WERI-Rb-1 (cell line): ENCODE data around the gene METTL16.
A peak's percentile ranks its signal among the peaks of the same experiment; 100 is the strongest.
"Not testable (repeated sequence)": the region's sequence is repeated elsewhere in the genome, so short reads cannot be mapped to it uniquely, and the experiment has no call there.

Experiments used
- DNase-seq: peaks from one replicate; pipeline ENCODE4 v3.0.0-alpha.2; 2020
- H3K27ac ChIP-seq: fragments of 250-450 bp; sonication (Bioruptor Pico); 2 replicates; pipeline ENCODE4 v1.5.1; 2020; ENCODE audit warnings: mild to moderate bottlenecking, moderate library complexity
- H3K27me3 ChIP-seq: fragments of 250-450 bp; sonication (Bioruptor Pico); 2 replicates; pipeline ENCODE4 v1.5.1; 2021; ENCODE audit warnings: mild to moderate bottlenecking, low read depth, moderate library complexity; ENCODE audit not compliant: insufficient read depth, severe bottlenecking
- H3K36me3 ChIP-seq: fragments of 250-450 bp; sonication (Bioruptor Pico); 2 replicates; pipeline ENCODE4 v1.5.1; 2020; ENCODE audit warnings: mild to moderate bottlenecking, moderate library complexity
- H3K4me3 ChIP-seq: 2 replicates; pipeline ENCODE4 v1.5.1; 2011; ENCODE audit warnings: low read depth, mild to moderate bottlenecking, control low read depth, low read length
- H3K9me3 ChIP-seq: fragments of 250-450 bp; sonication (Bioruptor Pico); 2 replicates; pipeline ENCODE4 v1.5.1; 2021; ENCODE audit warnings: mild to moderate bottlenecking, moderate library complexity; ENCODE audit not compliant: severe bottlenecking
- CTCF ChIP-seq: IDR thresholded peaks from 2 replicates; pipeline ENCODE4 v1.5.1; 2011; ENCODE audit warnings: low read depth, mild to moderate bottlenecking, control low read depth, inconsistent platforms, low read length

The METTL16 gene

GRCh38 chr17:2449486-2449885 is 62.2 kb downstream of the METTL16 start:
- H3K27ac ChIP-seq: peak overlapping the region; percentile 76
- H3K27me3 ChIP-seq: no peaks in the 10 kb centered on the region
- peaks cover 23% of the 10 kb centered on the region for H3K36me3 ChIP-seq
- H3K4me3 ChIP-seq: no peak overlapping the region
- peaks cover 13% of the 10 kb centered on the region for H3K9me3 ChIP-seq
- DNase-seq: no peak
- TF ChIP-seq CTCF: no peak

GRCh38 chr17:2447479-2447878 is 64.2 kb downstream of the METTL16 start:
- not testable (repeated sequence) for H3K27me3 ChIP-seq, H3K27ac ChIP-seq, DNase-seq, H3K4me3 ChIP-seq
- peaks cover 13% of the 10 kb centered on the region for H3K9me3 ChIP-seq
- H3K36me3 ChIP-seq: peaks cover 23% of the 10 kb centered on the region

GRCh38 chr17:2445638-2446037 is 66.0 kb downstream of the METTL16 start:
- no peak for TF ChIP-seq CTCF
- Histone ChIP-seq H3K27ac (no peak overlapping the region), H3K9me3 (peaks cover 13% of the 10 kb centered on the region), H3K27me3 (no peaks in the 10 kb centered on the region), H3K36me3 (peaks cover 30% of the 10 kb centered on the region), H3K4me3 (no peak overlapping the region)
- no peak for DNase-seq

GRCh38 chr17:2444382-2444781 is 67.3 kb downstream of the METTL16 start:
- Histone ChIP-seq H3K36me3 (peaks cover 36% of the 10 kb centered on the region), H3K9me3 (peaks cover 13% of the 10 kb centered on the region), H3K27ac (peak overlapping the region; percentile 42), H3K27me3 (no peaks in the 10 kb centered on the region), H3K4me3 (no peak overlapping the region)
- DNase-seq: no peak
- TF ChIP-seq CTCF: no peak

- TF ChIP-seq CTCF: no peak
- Histone ChIP-seq H3K4me3 (no peak overlapping the region), H3K27me3 (no peaks in the 10 kb centered on the region), H3K9me3 (peaks cover 13% of the 10 kb centered on the region), H3K36me3 (peaks cover 55% of the 10 kb centered on the region), H3K27ac (no peak overlapping the region)
- DNase-seq: no peak
Measured at GRCh38 chr17:2442166-2442565, 69.5 kb downstream of the METTL16 start.

- TF ChIP-seq CTCF: no peak
- H3K36me3 ChIP-seq: peaks cover 60% of the 10 kb centered on the region
- peaks cover 7% of the 10 kb centered on the region for H3K9me3 ChIP-seq
- H3K27ac ChIP-seq: no peak overlapping the region
- H3K4me3 ChIP-seq: no peak overlapping the region
- H3K27me3 ChIP-seq: no peaks in the 10 kb centered on the region
- no peak for DNase-seq
Measured at GRCh38 chr17:2440930-2441329, 70.8 kb downstream of the METTL16 start.

- not testable (repeated sequence) for DNase-seq, H3K4me3 ChIP-seq, H3K27me3 ChIP-seq, H3K9me3 ChIP-seq, H3K27ac ChIP-seq
- peaks cover 55% of the 10 kb centered on the region for H3K36me3 ChIP-seq
Measured at GRCh38 chr17:2439997-2440396, 71.7 kb downstream of the METTL16 start.
